Adrenal gland (tissue), 5 donors: ENCODE measurements around the gene CSNK2B.

ENCODE experiments used
- CTCF ChIP-seq, 6 experiments: fragments of 450-650 bp in 4 of 6; fragments of 200-600 bp in 2 of 6; sonication (generic) in 1 of 6; IDR thresholded peaks; 1 replicate in 5 of 6; 2 replicates in 1 of 6; pipeline versions ENCODE4 v1.5.1 to v1.8.0; 2016 to 2021; ENCODE audit warnings: antibody characterized with exemption in 6 of 6, mild to moderate bottlenecking in 2 of 6, moderate library complexity in 1 of 6
- POLR2A ChIP-seq, 2 donors: fragments of 450-650 bp; IDR thresholded peaks; one replicate each; pipeline ENCODE4 v1.6.1; 2017; ENCODE audit warnings: antibody characterized with exemption in 2 of 2, mild to moderate bottlenecking in 2 of 2, moderate library complexity in 1 of 2
- donor health status: DM: no; HTN: no; CAD: no.

GRCh38 chr6:31655349-31656237 is 10.3 kb upstream of the CSNK2B start, which contains the start of gene APOM:
- TF ChIP-seq CTCF (IDR thresholded peaks at IDR 0.05) = no peak
- TF ChIP-seq POLR2A (IDR thresholded peaks at IDR 0.05) = no peak
